ENCODE measurements around the gene MYMX. TPM values are rescaled to one million over a fixed set of nuclear protein-coding genes. Genes with fewer than 3 reads are reported as not detected.

MYMX gene
- total and polyA plus RNA-seq, 12 donors = 0.41 to 2.3 (median 0.88) TPM; not detected in 6

GRCh38 chr6:44176762-44177509 lies 39.8 kb upstream of the MYMX start:
- Histone ChIP-seq H3K9me3 (no peaks in the 10 kb centered on the region), H3K27ac (peak overlapping the region in 2 of 10 donors; percentile 14 to 76), H3K36me3 (no peaks in the 10 kb centered on the region), H3K4me3 (no peak overlapping the region), H3K4me1 (peaks cover 3 to 42% (median 27%) of the 10 kb centered on the region in 9 donors), H3K27me3 (no peaks in the 10 kb centered on the region)
- intact Hi-C loops (cut with DNase I) = loop anchor here in 2 of 10 donors (10.0 kb wide), 1 partner anchor 158 kb away; no protein-coding TSS in a partner anchor
- DNase-seq (no peak), ATAC-seq (peak in 1 of 8 donors; percentile 5)
- no peak for TF ChIP-seq CTCF (IDR thresholded peaks at IDR 0.05)
- 69 to 71% methylated on average over 24 of the region's 24 CpGs for WGBS, 2 donors

- WGBS, 2 donors = 67 to 69% methylated on average over 13 of the region's 13 CpGs
- H3K9me3 ChIP-seq = no peaks in the 10 kb centered on the region
- H3K27ac ChIP-seq = peak overlapping the region in 9 of 10 donors; percentile 14 to 76 (median 47)
- intact Hi-C loops (cut with DNase I) = loop anchor here in 2 of 10 donors (10.0 kb wide), 1 partner anchor 157 kb away; no protein-coding TSS in a partner anchor
- no peak for TF ChIP-seq CTCF (IDR thresholded peaks at IDR 0.05)
- ATAC-seq (peak; percentile 71 to 90 (median 84)), DNase-seq (peak; percentile 72 to 78)
- H3K36me3 ChIP-seq = no peaks in the 10 kb centered on the region
- peaks cover 2 to 38% (median 23%) of the 10 kb centered on the region in 9 donors for H3K4me1 ChIP-seq
- H3K27me3 ChIP-seq = no peaks in the 10 kb centered on the region
- H3K4me3 ChIP-seq = no peak overlapping the region
Measured at GRCh38 chr6:44177691-44178423, 38.9 kb upstream of the MYMX start.

GRCh38 chr6:44178424-44179071 lies 38.2 kb upstream of the MYMX start:
- H3K9me3 ChIP-seq = no peaks in the 10 kb centered on the region
- DNase-seq (no peak), ATAC-seq (peak in 3 of 8 donors; percentile 5 to 21 (median 10))
- no peaks in the 10 kb centered on the region for H3K36me3 ChIP-seq
- H3K27ac ChIP-seq = peak overlapping the region in 8 of 10 donors; percentile 14 to 76 (median 41)
- WGBS, 2 donors = 86 to 88% methylated on average over 9 of the region's 9 CpGs
- no peak for TF ChIP-seq CTCF (IDR thresholded peaks at IDR 0.05)
- H3K4me1 ChIP-seq = peaks cover 0 to 36% (median 21%) of the 10 kb centered on the region in 9 donors
- intact Hi-C loops (cut with DNase I) = loop anchor here in 2 of 10 donors (10.0 kb wide), 1 partner anchor 156 kb away; no protein-coding TSS in a partner anchor
- H3K4me3 ChIP-seq = no peak overlapping the region
- H3K27me3 ChIP-seq = no peaks in the 10 kb centered on the region

- ATAC-seq (no peak), DNase-seq (no peak)
- 54 to 69% methylated on average over 4 of the region's 4 CpGs for WGBS, 2 donors
- Histone ChIP-seq H3K27me3 (no peaks in the 10 kb centered on the region), H3K4me3 (no peak overlapping the region), H3K9me3 (no peaks in the 10 kb centered on the region), H3K36me3 (no peaks in the 10 kb centered on the region), H3K4me1 (peaks cover 0 to 36% (median 21%) of the 10 kb centered on the region in 9 donors), H3K27ac (peak overlapping the region in 3 of 10 donors; percentile 69 to 76 (median 72))
- no peak for TF ChIP-seq CTCF (IDR thresholded peaks at IDR 0.05)
- intact Hi-C loops (cut with DNase I) = loop anchor here in 2 of 10 donors (10.0 kb wide), 1 partner anchor 156 kb away; no protein-coding TSS in a partner anchor
Measured at GRCh38 chr6:44179072-44179536, 37.6 kb upstream of the MYMX start.
